Subcutaneous adipose tissue (tissue), 4 donors: ENCODE results near the gene TLX2. TPM values are rescaled to one million over a fixed set of nuclear protein-coding genes. Genes with fewer than 3 reads are reported as not detected.

Source experiments
- total RNA-seq, 4 donors: library from RNA; depleted of rRNA; stranded (reverse); fragments of >200 nt; gene quantifications; one replicate each; pipeline ENCODE4 v1.1.0, GENCODE V29; 2016
- TF ChIP-seq, protein P1 (sequence below): fragments of 450-650 bp; IDR thresholded peaks from one replicate; pipeline ENCODE4 v1.5.1; 2016; ENCODE audit warnings: low read depth, mild to moderate bottlenecking, control low read depth, antibody characterized with exemption, moderate library complexity

TLX2 gene
- total RNA-seq, 4 donors from 2014 or later: not detected

DNA sequence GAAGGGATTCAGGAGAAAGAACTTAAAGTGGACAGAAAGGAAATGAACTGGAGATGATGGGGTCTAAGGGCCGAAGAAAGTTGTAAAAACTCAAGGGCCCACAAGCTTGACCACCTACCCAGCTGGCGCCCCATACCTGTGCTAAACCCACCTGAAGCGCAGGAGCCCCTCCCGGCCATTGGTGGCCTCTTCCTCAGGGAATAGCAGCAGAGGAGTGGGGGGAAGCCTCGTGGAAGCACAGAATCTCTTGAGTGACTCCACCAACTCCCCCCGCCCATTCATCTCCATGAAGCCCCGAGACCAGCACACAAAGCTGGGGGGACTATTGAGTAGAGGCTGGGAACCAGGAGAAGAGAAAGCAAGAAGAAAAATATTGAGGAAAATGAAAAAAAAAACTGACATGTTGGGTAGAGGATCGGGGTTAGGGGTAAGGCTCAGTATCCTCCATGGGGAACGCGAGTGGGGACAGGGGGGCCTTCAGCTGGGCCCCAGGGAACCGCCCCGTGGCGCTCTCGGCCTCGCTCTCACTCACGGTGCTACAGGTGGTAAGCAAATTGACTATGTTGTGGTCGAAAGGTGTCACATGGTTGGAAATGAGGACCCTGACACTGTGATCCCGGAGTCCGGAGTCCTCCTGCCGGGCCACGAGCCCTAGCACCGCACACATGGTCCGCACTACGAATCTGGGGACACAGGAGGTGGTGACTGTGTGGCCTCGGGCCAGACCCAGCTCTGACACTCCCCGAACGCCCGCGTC is 14.5 kb downstream of the TLX2 start:
- TF ChIP-seq, protein P1, sequence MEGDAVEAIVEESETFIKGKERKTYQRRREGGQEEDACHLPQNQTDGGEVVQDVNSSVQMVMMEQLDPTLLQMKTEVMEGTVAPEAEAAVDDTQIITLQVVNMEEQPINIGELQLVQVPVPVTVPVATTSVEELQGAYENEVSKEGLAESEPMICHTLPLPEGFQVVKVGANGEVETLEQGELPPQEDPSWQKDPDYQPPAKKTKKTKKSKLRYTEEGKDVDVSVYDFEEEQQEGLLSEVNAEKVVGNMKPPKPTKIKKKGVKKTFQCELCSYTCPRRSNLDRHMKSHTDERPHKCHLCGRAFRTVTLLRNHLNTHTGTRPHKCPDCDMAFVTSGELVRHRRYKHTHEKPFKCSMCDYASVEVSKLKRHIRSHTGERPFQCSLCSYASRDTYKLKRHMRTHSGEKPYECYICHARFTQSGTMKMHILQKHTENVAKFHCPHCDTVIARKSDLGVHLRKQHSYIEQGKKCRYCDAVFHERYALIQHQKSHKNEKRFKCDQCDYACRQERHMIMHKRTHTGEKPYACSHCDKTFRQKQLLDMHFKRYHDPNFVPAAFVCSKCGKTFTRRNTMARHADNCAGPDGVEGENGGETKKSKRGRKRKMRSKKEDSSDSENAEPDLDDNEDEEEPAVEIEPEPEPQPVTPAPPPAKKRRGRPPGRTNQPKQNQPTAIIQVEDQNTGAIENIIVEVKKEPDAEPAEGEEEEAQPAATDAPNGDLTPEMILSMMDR: no peak

DNA sequence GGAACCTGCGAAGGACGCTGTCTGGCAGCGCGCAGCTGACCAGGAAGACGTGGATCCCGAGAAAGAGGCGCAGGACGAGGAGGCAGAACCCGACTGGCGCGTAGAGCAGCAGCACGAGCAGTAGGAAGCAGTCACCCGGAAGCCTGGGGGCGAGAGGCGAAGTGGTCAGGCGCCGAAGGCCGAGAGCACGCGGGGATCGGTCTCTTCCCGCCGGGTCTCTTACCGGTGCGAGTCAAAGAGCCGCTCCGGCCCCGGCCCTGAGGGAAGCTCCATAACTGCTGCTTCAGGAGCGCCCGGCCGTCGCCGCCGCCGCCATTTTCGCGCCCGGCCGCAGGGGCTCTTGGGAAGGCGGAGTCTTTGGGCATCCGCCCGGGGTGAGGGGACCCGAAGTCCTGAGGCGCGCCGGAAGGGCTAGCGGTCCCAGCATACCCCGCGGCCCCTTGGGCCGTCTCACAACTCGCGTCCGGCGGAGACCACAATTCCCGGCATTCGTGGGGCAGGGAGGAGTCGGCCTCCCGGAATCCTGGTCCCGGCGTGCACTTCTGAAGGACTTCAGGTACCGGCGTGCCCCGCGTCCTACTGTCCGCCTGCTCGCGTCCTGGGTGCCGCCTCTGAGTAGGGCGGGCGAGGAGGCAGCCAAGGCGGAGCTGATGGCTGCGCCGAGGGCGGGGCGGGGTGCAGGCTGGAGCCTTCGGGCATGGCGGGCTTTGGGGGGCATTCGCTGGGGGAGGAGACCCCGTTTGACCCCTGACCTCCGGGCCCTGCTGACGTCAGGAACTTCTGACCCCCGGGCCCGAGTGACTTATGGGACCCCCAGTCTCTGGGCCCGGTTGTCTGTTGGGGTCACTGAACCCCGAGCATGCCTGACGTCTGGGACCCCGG is 15.3 kb downstream of the TLX2 start, which contains the start of the genes AUP1 and HTRA2:
Gene AUP1 (minus strand): TSS at position 350 of the 882 bp plus-strand sequence. CDS start 77 bp downstream, at position 273.
Gene HTRA2 (plus strand): TSS at position 577 of the 882 bp plus-strand sequence. CDS start 74 bp downstream, at position 651.
- TF ChIP-seq, protein P1: no peak

DNA sequence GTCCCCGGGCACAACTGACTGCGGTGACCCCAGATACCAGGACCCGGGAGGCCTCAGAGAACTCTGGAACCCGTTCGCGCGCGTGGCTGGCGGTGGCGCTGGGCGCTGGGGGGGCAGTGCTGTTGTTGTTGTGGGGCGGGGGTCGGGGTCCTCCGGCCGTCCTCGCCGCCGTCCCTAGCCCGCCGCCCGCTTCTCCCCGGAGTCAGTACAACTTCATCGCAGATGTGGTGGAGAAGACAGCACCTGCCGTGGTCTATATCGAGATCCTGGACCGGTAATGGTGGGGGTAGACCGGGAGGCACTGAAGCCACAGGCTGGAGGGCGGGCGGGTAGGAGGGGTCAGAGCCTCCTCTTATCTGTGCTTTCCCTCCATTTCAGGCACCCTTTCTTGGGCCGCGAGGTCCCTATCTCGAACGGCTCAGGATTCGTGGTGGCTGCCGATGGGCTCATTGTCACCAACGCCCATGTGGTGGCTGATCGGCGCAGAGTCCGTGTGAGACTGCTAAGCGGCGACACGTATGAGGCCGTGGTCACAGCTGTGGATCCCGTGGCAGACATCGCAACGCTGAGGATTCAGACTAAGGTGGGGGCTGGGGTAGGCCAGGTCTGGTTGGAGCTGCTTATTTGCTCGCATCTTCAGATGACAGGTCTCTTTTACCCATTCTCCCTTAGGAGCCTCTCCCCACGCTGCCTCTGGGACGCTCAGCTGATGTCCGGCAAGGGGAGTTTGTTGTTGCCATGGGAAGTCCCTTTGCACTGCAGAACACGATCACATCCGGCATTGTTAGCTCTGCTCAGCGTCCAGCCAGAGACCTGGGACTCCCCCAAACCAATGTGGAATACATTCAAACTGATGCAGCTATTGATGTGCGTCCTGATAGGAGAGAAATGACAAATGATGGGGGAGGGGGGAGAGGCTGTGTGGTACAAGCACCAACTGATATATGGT is 16.3 kb downstream of the TLX2 start:
- TF ChIP-seq, protein P1: no peak

DNA sequence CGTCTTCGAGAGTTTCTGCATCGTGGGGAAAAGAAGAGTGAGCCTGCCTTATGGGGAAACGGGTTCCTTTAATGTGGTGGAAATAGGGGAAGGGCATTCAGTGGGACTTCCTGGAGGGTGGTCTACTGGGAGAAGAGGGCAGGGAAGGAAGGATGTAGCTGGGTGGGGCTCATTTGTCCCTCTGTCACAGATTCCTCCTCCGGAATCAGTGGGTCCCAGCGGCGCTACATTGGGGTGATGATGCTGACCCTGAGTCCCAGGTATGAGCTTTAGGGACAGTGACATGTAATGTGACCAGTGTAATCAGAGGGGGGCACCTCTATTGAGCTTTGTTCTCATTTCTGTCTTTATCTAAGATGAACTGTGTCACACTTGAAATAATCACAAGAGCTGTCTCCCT is 17.4 kb downstream of the TLX2 start:
- TF ChIP-seq, protein P1: no peak

DNA sequence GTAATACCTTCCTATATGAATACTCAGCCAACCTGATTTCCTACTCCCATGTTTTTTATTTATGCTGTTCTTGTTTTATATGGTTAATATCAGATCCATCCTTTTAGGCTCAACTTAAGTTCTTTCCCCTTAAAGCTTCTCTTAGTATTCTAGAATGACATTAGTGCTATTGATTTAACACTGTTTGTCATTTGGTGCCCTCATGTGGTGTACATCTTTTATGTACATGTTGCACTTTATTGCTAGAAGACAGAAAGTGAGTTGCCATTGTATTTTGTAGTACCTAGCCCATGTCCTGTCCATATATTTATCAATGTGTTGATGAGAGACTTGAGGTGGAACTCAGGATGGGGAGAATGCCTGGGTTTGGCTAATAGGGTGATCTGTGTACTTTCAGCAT is 18.0 kb downstream of the TLX2 start:
- TF ChIP-seq, protein P1: no peak

DNA sequence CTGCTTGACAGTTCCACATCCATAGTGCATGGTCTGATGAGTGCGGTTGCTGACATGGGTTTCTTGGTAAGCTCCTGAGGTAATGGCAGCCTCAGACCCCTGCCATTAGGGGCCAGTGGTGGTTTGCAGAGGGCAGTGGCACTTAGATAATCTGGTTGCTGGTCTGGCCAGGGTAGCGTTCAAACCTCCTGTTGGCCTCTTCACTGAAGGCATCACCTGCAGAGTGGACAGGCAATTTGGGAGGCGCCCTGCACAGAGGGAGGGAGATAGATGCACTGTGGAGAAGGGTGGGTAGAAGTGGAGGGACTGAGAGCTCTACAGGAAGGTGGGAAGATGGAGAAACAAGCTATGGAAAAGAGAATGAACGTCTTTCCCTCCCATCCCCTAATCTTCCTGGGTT is 19.2 kb downstream of the TLX2 start:
- TF ChIP-seq, protein P1: no peak
